Lung (tissue), 12 donors: Measurements from ENCODE around the gene CDS2. TPM values are rescaled to one million over a fixed set of nuclear protein-coding genes. Genes with fewer than 3 reads are reported as not detected.

ENCODE experiments used
- ATAC-seq: fragments of 200-7000 bp; cut with Tn5 transposase; one replicate; pipeline ENCODE4 v1.9.1; 2020; ENCODE audit warnings: moderate number of reproducible peaks; ENCODE audit not compliant: insufficient read depth, low FRiP score
- DNase-seq, 3 donors: peaks; one replicate each; pipeline ENCODE4 v3.0.0-alpha.2; 2013 to 2017
- H3K27ac ChIP-seq, 2 donors: one replicate each; pipeline ENCODE4 v1.5.1; 2013; ENCODE audit warnings: mild to moderate bottlenecking in 2 of 2, moderate library complexity in 2 of 2, control low read depth in 1 of 2, inconsistent platforms in 1 of 2, low read depth in 1 of 2, low read length in 1 of 2
- H3K27me3 ChIP-seq, 3 donors: one replicate each; pipeline ENCODE4 v1.5.1; 2013; ENCODE audit warnings: low read length in 2 of 3; ENCODE audit not compliant: control insufficient read depth in 3 of 3, insufficient read depth in 3 of 3
- H3K36me3 ChIP-seq, 4 donors: one replicate each; pipeline ENCODE4 v1.5.1; 2013; ENCODE audit warnings: low read length in 4 of 4, mild to moderate bottlenecking in 1 of 4, moderate library complexity in 1 of 4; ENCODE audit not compliant: control insufficient read depth in 4 of 4, insufficient read depth in 4 of 4
- H3K4me1 ChIP-seq, 5 donors: one replicate each; pipeline ENCODE4 v1.5.1; 2013; ENCODE audit warnings: low read length in 5 of 5, mild to moderate bottlenecking in 2 of 5, moderate library complexity in 1 of 5; ENCODE audit not compliant: control insufficient read depth in 5 of 5, insufficient read depth in 5 of 5
- H3K4me3 ChIP-seq: one replicate; pipeline ENCODE4 v1.5.1; 2013; ENCODE audit warnings: mild to moderate bottlenecking, control low read depth, moderate library complexity
- H3K9ac ChIP-seq, 2 donors: one replicate each; pipeline ENCODE4 v1.5.1; 2013; ENCODE audit warnings: low read length in 2 of 2, control low read depth in 1 of 2; ENCODE audit not compliant: insufficient read depth in 1 of 2
- H3K9me3 ChIP-seq, 4 donors: one replicate each; pipeline ENCODE4 v1.5.1; 2013; ENCODE audit warnings: low read length in 3 of 4, mild to moderate bottlenecking in 1 of 4, moderate library complexity in 1 of 4; ENCODE audit not compliant: control insufficient read depth in 4 of 4, insufficient read depth in 3 of 4
- CTCF ChIP-seq: IDR thresholded peaks from 2 replicates; pipeline ENCODE4 v1.5.1; 2012; ENCODE audit warnings: mild to moderate bottlenecking; ENCODE audit errors: control extremely low read depth, extremely low read depth
- WGBS, 2 donors: extraction: QIAGEN DNeasy Blood & Tissue Kit; methylation state at CpG; one replicate each; pipeline ENCODE4 v1.1.7; 2013; 5-methylcytosine and 5-hydroxymethylcytosine counted together
- polyA plus RNA-seq, 2 donors: library from polyadenylated mRNA; stranded (reverse); fragments of 200-250 nt; gene quantifications; one replicate each; pipeline ENCODE4 v1.2.1, GENCODE V29; 2013
- total RNA-seq, 2 donors: library from RNA; depleted of rRNA in 1 of 2; stranded (reverse); fragments of >200 nt in 1 of 2; gene quantifications; one replicate each; pipeline ENCODE4 v1.2.1, GENCODE V29; 2014 to 2021
- donor health status: control.
- donor health status: control.
- donor health status: Bipolar disorder and iron deficiency.
- donor health status: healthy.
- donor health status: DM: yes; HTN: yes; CAD: no.

Gene CDS2
- total and polyA plus RNA-seq, 4 donors, result 15.7 to 50.8 (median 37.0) TPM

- H3K27me3 ChIP-seq, result no peaks in the 10 kb centered on the region
- peaks cover 0 to 3% (median 0%) of the 10 kb centered on the region in 4 donors for H3K36me3 ChIP-seq
- H3K9ac ChIP-seq, result no peak overlapping the region
- TF ChIP-seq CTCF, result no peak
- ATAC-seq (no peak), DNase-seq (no peak)
- no peak overlapping the region for H3K4me3 ChIP-seq
- H3K27ac ChIP-seq, result peak overlapping the region in 1 of 2 donors; percentile 39
- H3K4me1 ChIP-seq, result peaks cover 0 to 50% (median 0%) of the 10 kb centered on the region in 5 donors
- no peaks in the 10 kb centered on the region for H3K9me3 ChIP-seq
- 65 to 79% methylated on average over 6 of the region's 6 CpGs for WGBS, 2 donors
Measured at GRCh38 chr20:5146099-5146668, 19.4 kb downstream of the CDS2 start.

- no peak for DNase-seq
- ATAC-seq, result no peak
- no peak overlapping the region for H3K9ac ChIP-seq
- no peak for TF ChIP-seq CTCF
- H3K36me3 ChIP-seq, result peaks cover 0 to 3% (median 0%) of the 10 kb centered on the region in 4 donors
- H3K9me3 ChIP-seq, result no peaks in the 10 kb centered on the region
- no peak overlapping the region for H3K4me3 ChIP-seq
- WGBS, 2 donors, result 44 to 59% methylated on average over 2 of the region's 2 CpGs
- no peaks in the 10 kb centered on the region for H3K27me3 ChIP-seq
- H3K27ac ChIP-seq, result no peak overlapping the region
- peaks cover 0 to 42% (median 0%) of the 10 kb centered on the region in 5 donors for H3K4me1 ChIP-seq
Measured at GRCh38 chr20:5146871-5147592, 20.2 kb downstream of the CDS2 start.

GRCh38 chr20:5148581-5148980 lies 21.8 kb downstream of the CDS2 start:
- Histone ChIP-seq H3K4me3 (no peak overlapping the region), H3K27ac (no peak overlapping the region), H3K9me3 (no peaks in the 10 kb centered on the region), H3K9ac (no peak overlapping the region), H3K4me1 (peaks cover 0 to 37% (median 0%) of the 10 kb centered on the region in 5 donors), H3K36me3 (peaks cover 0 to 3% (median 0%) of the 10 kb centered on the region in 4 donors), H3K27me3 (no peaks in the 10 kb centered on the region)
- DNase-seq, result no peak
- 81% methylated on average over 6 of the region's 6 CpGs for WGBS, 2 donors
- TF ChIP-seq CTCF, result no peak
- ATAC-seq, result no peak
